SU-DHL-6 (cell line): ENCODE results near the gene CENPB.

Source experiments
- H2AFZ ChIP-seq: fragments of 200-600 bp; sonication (generic); 2 replicates; pipeline ENCODE4 v1.6.1; 2014; ENCODE audit warnings: low read depth, mild to moderate bottlenecking, moderate library complexity, mixed read lengths, antibody characterized with exemption, low read length; ENCODE audit not compliant: severe bottlenecking
- H3F3A ChIP-seq: fragments of 200-600 bp; shearing (Covaris generic); 2 replicates; pipeline ENCODE4 v1.6.0; 2016; ENCODE audit warnings: antibody characterized with exemption, mild to moderate bottlenecking; ENCODE audit not compliant: insufficient read depth
- H3K27ac ChIP-seq: fragments of 200-600 bp; sonication (generic); 2 replicates; pipeline ENCODE4 v1.5.1; 2016; ENCODE audit warnings: low read depth, mild to moderate bottlenecking, low read length, moderate library complexity, mixed read lengths
- H3K27me3 ChIP-seq: fragments of 200-600 bp; sonication (generic), shearing (Covaris generic); 2 replicates; pipeline ENCODE4 v1.6.0; 2014; ENCODE audit warnings: mild to moderate bottlenecking, low read length
- H3K36me3 ChIP-seq: fragments of 200-600 bp; sonication (generic); 2 replicates; pipeline ENCODE4 v1.6.1; 2014; ENCODE audit warnings: mild to moderate bottlenecking, low read length, mixed read lengths
- H3K4me2 ChIP-seq: fragments of 300-600, 200-600 bp; shearing (Covaris generic), sonication (generic); 2 replicates; pipeline ENCODE4 v1.6.0; 2014; ENCODE audit warnings: low read length, low read depth, mild to moderate bottlenecking; ENCODE audit not compliant: poor library complexity, severe bottlenecking
- H3K4me3 ChIP-seq: fragments of 200-600 bp; sonication (generic); 2 replicates; pipeline ENCODE4 v1.5.1; 2014; ENCODE audit warnings: antibody characterized with exemption, low read length, mild to moderate bottlenecking, mixed read lengths; ENCODE audit not compliant: insufficient read depth, poor library complexity, severe bottlenecking
- H3K79me2 ChIP-seq: fragments of 200-600 bp; sonication (generic); 2 replicates; pipeline ENCODE4 v1.6.1; 2014; ENCODE audit warnings: mild to moderate bottlenecking, low read length, moderate library complexity; ENCODE audit not compliant: insufficient read depth
- H3K9ac ChIP-seq: fragments of 200-600 bp; sonication (generic); 2 replicates; pipeline ENCODE4 v1.7.0; 2014; ENCODE audit warnings: mild to moderate bottlenecking, low read length
- H3K9me2 ChIP-seq: fragments of 200-600 bp; sonication (generic); replicated peaks from 2 replicates; pipeline ENCODE4 v1.6.1; 2014; ENCODE audit warnings: low read length; ENCODE audit not compliant: insufficient read depth
- H3K9me3 ChIP-seq: fragments of 200-600 bp; sonication (generic); 2 replicates; pipeline ENCODE4 v1.6.1; 2014; ENCODE audit warnings: low read length, mixed read lengths; ENCODE audit not compliant: insufficient read depth
- H4K20me1 ChIP-seq: fragments of 200-600 bp; sonication (generic); 2 replicates; pipeline ENCODE4 v1.6.1; 2014; ENCODE audit warnings: low read depth, mild to moderate bottlenecking, antibody characterized with exemption, low read length, moderate library complexity, mixed read lengths
- EZH2phosphoT487 ChIP-seq: fragments of 200-600 bp; sonication (generic), shearing (Covaris generic); conservative IDR thresholded peaks from 2 replicates; pipeline ENCODE4 v1.6.1; 2018; ENCODE audit warnings: mild to moderate bottlenecking, antibody characterized with exemption, low read length, moderate library complexity, mixed read lengths
- TF ChIP-seq, protein P1 (sequence below): fragments of 200-600 bp; sonication (generic); IDR thresholded peaks from one replicate; pipeline ENCODE4 v1.5.1; 2017; ENCODE audit warnings: antibody characterized with exemption, mild to moderate bottlenecking, low read length, moderate library complexity; ENCODE audit not compliant: insufficient read depth, poor library complexity, severe bottlenecking

The CENPB gene

DNA sequence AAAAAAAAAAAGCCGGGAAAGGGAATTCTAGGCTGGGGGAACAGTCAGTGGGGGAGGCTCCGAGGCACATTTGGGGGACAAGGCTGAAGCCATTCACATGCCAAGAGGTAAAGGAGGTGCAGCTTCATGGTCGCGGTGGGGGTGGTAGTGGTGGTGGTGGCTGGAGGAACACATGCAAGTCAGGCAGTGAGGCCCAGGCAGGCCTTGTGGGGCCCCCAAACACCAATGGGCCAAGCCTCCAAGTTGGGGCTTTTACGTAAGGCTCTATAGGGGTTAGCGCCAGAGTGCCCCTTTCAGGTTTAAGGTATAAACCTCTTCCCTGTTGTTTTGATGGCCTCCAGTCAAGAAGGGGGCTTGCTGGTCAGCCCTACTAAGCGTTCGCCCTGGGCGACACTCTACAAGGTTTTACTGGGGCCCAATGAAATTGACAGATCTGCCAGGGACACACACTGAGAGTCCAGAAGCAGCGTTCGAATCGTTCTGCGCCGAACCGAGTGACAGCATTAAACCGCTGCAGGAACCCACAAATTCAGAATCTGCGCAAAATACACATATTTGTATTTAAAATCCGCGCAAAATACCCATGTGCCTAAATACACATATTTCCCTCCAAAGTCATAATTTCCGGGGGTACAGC, 33.0 kb upstream of the CENPB start:
- Histone ChIP-seq H3K9ac (peak overlapping the region; percentile 76), H3K36me3 (no peaks in the 10 kb centered on the region), H3K9me2 (no peaks in the 10 kb centered on the region), H3K9me3 (no peaks in the 10 kb centered on the region), H3K4me3 (peak overlapping the region; percentile 74), H3K79me2 (peaks cover 8% of the 10 kb centered on the region; the same call in 1 of the 2 replicates), H3F3A (peaks cover 5% of the 10 kb centered on the region; the same call in 1 of the 2 replicates), H3K4me2 (peak overlapping the region; percentile 96), H2AFZ (peak overlapping the region; percentile 87), H4K20me1 (no peaks in the 10 kb centered on the region), H3K27ac (peak overlapping the region; percentile 80; the same call in 1 of the 2 replicates), H3K27me3 (no peaks in the 10 kb centered on the region)
- no peak for TF ChIP-seq EZH2phosphoT487

DNA sequence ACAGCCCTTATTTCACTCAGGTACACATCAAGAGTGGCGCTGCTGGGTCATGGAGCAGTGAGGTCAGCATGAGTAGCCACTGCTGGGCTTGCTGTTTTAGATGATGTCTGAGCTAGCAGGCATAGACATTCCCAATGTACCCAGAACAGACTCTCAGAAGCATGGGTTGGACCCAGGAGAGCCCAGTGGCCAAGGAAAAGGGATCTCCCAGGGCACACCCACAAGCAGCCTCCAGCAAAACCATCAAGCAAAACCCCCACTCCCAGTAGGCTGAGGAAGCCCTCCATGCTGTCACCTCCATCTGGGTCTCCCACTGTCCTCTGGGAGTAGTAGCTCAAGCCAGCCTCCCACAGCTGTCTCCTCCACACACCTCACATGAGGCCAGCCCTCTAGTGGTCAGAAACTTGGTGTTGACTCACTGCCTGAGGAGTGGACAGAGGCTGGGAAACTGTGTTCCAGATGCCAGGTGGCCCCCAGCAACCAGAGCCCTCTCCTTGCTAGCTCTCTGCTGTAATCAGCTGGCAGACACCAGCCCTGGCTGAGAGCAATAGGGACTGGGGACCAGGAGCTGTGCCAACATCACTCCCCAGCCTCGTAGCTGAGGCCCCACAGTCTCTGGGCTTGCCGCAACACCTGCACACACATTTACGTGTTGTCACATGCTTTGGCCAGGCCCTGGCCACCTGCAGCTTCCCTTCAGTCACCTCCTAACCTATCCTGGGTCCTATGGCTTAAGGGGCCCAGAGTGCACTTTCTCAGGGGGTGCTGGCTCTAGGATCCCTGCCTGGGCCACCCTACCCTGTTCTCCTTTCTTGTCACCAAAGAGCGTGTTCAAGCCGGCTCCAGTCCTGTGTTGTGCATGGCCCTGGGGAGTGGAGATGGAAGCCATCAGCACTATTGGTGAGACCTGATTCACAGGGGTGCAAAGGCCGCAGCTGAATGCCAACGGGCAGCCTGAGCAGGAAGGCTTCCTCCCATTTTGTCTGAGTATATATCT, 31.9 kb upstream of the CENPB start:
- Histone ChIP-seq H3K9ac (no peak overlapping the region), H3K9me3 (no peaks in the 10 kb centered on the region), H3K4me2 (no peak overlapping the region), H4K20me1 (no peaks in the 10 kb centered on the region), H3K27ac (no peak overlapping the region), H3K4me3 (no peak overlapping the region), H3K36me3 (no peaks in the 10 kb centered on the region), H2AFZ (no peak overlapping the region), H3K9me2 (no peaks in the 10 kb centered on the region), H3K79me2 (peaks cover 8% of the 10 kb centered on the region; the same call in 1 of the 2 replicates), H3F3A (peaks cover 5% of the 10 kb centered on the region; the same call in 1 of the 2 replicates), H3K27me3 (no peaks in the 10 kb centered on the region)
- no peak for TF ChIP-seq EZH2phosphoT487
- TF ChIP-seq, protein P1, sequence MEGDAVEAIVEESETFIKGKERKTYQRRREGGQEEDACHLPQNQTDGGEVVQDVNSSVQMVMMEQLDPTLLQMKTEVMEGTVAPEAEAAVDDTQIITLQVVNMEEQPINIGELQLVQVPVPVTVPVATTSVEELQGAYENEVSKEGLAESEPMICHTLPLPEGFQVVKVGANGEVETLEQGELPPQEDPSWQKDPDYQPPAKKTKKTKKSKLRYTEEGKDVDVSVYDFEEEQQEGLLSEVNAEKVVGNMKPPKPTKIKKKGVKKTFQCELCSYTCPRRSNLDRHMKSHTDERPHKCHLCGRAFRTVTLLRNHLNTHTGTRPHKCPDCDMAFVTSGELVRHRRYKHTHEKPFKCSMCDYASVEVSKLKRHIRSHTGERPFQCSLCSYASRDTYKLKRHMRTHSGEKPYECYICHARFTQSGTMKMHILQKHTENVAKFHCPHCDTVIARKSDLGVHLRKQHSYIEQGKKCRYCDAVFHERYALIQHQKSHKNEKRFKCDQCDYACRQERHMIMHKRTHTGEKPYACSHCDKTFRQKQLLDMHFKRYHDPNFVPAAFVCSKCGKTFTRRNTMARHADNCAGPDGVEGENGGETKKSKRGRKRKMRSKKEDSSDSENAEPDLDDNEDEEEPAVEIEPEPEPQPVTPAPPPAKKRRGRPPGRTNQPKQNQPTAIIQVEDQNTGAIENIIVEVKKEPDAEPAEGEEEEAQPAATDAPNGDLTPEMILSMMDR, result peak; percentile 30

DNA sequence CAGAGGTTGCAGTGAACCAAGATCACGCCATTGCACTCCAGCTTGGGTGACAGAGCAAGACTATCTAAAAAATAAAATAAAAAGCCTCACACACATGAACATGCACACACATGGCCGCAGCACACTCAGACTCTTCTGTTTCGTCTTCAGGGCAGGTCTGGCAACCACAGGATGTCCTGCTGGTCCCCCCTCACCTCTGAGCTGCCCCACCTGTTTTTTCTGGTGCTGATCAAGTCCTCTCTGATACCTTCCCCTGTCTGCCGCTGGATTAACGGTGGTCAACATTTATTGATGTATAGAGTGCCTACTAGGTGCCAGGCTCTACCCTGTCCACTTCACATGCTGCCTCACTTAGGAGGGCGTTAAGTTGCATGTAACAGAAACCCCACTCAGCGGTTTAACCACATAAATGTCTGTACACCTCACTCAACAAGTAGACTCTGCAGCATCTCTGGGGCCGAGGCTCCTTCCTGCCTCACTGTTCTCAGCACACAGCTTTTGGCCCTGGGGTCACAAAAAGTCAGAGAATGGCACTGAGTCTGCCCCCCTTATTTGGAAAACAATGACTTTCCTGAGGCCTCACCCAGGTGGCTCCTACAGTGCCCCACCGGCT, 29.3 kb upstream of the CENPB start:
- Histone ChIP-seq H3K4me2 (no peak overlapping the region), H3K27me3 (no peaks in the 10 kb centered on the region), H3K9me2 (no peaks in the 10 kb centered on the region), H3K36me3 (no peaks in the 10 kb centered on the region), H3K9ac (no peak overlapping the region), H2AFZ (no peak overlapping the region), H3K4me3 (no peak overlapping the region), H3K79me2 (no peaks in the 10 kb centered on the region), H4K20me1 (no peaks in the 10 kb centered on the region), H3K27ac (no peak overlapping the region), H3K9me3 (no peaks in the 10 kb centered on the region), H3F3A (peaks cover 5% of the 10 kb centered on the region; the same call in 1 of the 2 replicates)
- TF ChIP-seq, protein P1, result no peak
- TF ChIP-seq EZH2phosphoT487, result no peak
